Bronchial epithelial cell (primary cell): ENCODE measurements around the gene FAM107B. TPM values are rescaled to one million over a fixed set of nuclear protein-coding genes. Genes with fewer than 3 reads are reported as not detected.

Experiments
- DNase-seq: peaks from one replicate; pipeline ENCODE4 v3.0.0-alpha.2; 2010; ENCODE audit warnings: low read depth
- FAIRE-seq: peaks from 2 replicates; lab custom pipeline; 2011; peaks lifted over from hg19 to GRCh38; lab: Jason Lieb, UNC
- H3K27me3 ChIP-seq: 2 replicates; pipeline ENCODE4 v1.5.1; 2011; ENCODE audit warnings: low read length; ENCODE audit not compliant: control insufficient read depth, insufficient read depth
- H3K36me3 ChIP-seq: 2 replicates; pipeline ENCODE4 v1.5.1; 2011; ENCODE audit warnings: low read length; ENCODE audit not compliant: control insufficient read depth, insufficient read depth
- H3K4me3 ChIP-seq: 2 replicates; pipeline ENCODE4 v1.5.1; 2011; ENCODE audit warnings: mild to moderate bottlenecking, low read depth, low read length, control low read depth
- total RNA-seq: library from RNA; depleted of rRNA; stranded (reverse); fragments of >200 nt; gene quantifications from 2 replicates; pipeline ENCODE4 v1.2.1, GENCODE V29; 2014
- TF ChIP-seq, protein P1 (sequence below): IDR thresholded peaks from 2 replicates; pipeline ENCODE4 v1.5.1; 2011; ENCODE audit warnings: mild to moderate bottlenecking, moderate library complexity, low read length, control low read depth, inconsistent platforms; ENCODE audit not compliant: insufficient read depth, severe bottlenecking

The FAM107B gene
- total RNA-seq, 1 donor from 2014 or later, result 18.7 TPM

DNA sequence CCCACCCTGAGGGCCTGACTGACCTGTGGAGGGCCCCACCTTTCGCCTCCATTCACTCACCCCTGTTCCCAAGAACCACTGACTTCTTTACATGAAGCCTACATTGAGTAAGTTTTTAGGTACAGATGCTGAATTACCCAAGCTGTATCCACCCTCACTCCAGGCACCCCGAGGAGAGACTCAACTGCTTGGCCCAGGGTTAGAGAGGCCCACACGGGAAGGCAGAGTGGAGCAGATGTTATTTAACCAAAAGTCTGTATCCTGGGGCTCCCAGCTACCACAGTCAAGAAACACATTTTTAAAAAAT is 230.8 kb downstream of the FAM107B start:
- DNase-seq, result no peak
- FAIRE-seq, result no peak

DNA sequence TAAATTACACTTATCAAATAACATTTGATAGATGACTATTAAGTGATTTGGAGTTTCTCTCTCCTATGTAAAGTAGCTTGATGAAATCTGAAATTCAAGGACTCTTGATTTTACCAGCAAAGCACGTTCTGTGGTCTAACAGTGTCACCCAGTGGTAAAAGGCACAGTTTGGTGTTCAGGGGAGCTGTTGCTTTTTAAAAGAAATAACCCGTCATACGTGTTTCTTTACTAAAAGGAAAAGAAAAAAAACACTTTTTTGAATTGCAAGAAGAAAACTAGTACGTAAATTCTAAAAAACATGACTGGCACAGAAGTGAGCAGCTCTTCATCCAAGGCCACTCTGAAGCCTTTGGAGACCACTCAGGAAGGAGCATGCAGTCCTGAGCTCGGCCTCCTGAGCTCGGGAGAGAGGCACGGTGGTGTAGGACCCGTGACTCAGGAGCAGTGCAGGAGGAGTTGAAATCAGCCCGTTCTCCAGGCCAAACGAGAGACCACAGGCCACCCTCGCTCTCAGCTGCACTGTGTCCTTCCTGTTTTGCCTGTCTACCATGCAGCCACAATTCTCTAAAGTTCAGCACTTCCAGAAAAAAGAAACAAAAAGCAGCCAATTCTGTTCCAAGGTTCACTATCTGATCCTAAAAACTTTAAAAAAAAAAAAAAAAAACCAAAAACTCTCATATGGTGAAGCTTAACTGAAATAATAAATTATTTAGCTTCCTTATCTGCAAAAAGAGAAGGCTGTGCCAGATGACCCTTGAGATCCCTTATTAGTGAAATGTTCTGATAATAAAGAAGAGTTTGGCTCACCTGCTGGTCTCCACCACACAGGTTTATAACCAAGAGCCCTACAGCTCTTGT is 231.4 kb downstream of the FAM107B start:
- TF ChIP-seq, protein P1, sequence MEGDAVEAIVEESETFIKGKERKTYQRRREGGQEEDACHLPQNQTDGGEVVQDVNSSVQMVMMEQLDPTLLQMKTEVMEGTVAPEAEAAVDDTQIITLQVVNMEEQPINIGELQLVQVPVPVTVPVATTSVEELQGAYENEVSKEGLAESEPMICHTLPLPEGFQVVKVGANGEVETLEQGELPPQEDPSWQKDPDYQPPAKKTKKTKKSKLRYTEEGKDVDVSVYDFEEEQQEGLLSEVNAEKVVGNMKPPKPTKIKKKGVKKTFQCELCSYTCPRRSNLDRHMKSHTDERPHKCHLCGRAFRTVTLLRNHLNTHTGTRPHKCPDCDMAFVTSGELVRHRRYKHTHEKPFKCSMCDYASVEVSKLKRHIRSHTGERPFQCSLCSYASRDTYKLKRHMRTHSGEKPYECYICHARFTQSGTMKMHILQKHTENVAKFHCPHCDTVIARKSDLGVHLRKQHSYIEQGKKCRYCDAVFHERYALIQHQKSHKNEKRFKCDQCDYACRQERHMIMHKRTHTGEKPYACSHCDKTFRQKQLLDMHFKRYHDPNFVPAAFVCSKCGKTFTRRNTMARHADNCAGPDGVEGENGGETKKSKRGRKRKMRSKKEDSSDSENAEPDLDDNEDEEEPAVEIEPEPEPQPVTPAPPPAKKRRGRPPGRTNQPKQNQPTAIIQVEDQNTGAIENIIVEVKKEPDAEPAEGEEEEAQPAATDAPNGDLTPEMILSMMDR, result no peak
- peaks cover 2% of the 10 kb centered on the region for H3K36me3 ChIP-seq
- no peaks in the 10 kb centered on the region for H3K27me3 ChIP-seq
- no peak for FAIRE-seq
- no peak overlapping the region for H3K4me3 ChIP-seq
- no peak for DNase-seq

More for the DNA sequence above, 230.8 kb downstream of the FAM107B start:
- Histone ChIP-seq H3K4me3 (no peak overlapping the region), H3K36me3 (peaks cover 2% of the 10 kb centered on the region), H3K27me3 (no peaks in the 10 kb centered on the region)
- TF ChIP-seq, protein P1, result no peak

DNA sequence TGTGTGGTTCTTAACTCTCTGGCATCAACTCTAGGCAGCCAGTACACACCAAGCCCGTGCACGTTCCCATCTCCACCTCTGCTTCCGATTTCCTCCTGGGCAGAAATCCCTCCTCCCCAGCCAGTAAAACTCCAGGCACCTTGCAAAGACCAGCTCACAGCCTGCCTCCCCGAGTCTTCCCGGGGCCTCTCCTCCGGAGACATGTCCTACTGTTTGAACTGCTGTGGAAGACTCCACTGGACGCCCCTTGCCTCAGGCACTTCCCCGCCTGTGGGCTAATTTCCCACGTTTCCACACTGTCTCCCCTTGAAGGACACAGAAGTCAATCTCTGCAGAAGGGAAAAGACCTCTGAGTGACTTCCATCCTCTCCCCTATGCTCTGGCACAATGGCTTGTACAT is 233.3 kb downstream of the FAM107B start:
- no peak for FAIRE-seq
- no peak for DNase-seq
- Histone ChIP-seq H3K27me3 (no peaks in the 10 kb centered on the region), H3K36me3 (no peaks in the 10 kb centered on the region), H3K4me3 (no peak overlapping the region)
- TF ChIP-seq, protein P1, result no peak

DNA sequence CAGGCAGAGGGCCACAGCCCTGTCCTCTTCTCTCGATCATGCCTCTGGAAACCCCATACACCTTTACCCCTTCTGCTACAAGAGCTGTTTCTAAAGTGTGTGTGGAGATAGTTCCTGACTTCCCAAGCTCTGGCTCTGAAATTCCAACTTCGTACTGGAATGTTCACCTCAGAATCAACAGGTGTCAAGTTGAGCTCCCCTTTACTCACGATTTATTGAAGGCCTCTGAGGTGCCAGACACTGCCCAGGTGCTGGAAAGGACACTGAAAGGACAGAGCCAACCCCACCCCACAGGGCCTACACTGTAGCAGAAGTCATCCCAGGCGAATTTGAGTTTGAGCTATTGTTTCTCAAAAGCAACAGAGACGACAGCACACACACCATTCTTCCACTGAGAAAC is 234.1 kb downstream of the FAM107B start:
- no peak for DNase-seq
- no peak for FAIRE-seq
- TF ChIP-seq, protein P1, result no peak
- Histone ChIP-seq H3K4me3 (no peak overlapping the region), H3K36me3 (no peaks in the 10 kb centered on the region), H3K27me3 (no peaks in the 10 kb centered on the region)

DNA sequence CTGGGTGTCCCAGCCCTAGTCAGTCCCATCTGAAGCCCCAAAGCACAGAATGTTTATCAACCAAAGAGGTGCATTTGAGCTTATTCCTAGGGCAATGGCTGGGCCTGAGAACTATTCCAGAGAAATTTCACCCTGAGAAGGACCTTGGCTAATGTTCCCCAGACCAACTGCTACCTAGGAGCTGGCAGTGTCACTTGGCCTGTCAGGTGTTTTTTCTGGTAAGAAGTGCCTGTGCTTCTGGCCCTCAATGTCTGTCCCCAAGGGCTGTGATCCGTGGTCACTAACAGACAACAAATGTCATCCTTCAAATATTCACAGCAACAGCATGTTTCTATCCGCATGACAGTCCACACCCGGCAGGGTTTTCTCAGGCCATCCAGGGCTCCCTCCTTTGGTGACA is 234.6 kb downstream of the FAM107B start:
- TF ChIP-seq, protein P1, result no peak
- DNase-seq, result no peak
- H3K36me3 ChIP-seq, result no peaks in the 10 kb centered on the region
- FAIRE-seq, result no peak
- H3K4me3 ChIP-seq, result no peak overlapping the region
- H3K27me3 ChIP-seq, result no peaks in the 10 kb centered on the region
